ENCODE measurements around the gene CLN5.

DNA sequence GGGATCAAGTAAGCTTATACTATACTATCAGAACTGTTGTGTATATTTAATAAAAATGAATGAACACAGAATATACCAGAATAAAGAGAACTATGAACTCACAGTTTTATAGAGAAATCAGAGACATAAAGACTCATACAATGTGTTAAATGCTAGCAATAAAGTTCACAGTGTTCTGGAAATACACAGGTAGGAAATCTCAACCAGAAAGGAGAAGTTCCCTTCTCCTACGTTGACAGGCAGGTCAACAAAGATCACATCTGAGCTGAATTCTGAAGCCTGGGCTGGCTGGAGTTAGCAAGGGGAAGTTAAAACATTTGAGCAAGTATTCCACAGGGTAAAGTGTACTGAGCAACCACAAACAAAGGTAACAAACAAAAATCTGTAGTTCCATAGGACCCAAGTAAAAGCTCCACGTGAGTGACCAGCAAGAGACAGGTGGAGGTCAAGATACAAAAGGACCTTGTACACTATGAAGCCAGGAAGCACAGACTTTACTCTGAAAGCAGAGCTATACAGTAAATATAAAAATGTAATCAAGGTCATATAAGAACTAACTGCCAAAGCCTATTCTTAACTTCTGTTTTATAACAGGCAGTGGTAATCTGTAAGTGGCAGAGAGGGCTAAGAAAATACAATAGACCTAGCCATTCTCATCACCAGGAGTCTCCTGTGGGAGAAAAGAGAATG lies 22.1 kb downstream of the CLN5 start:
- no peak for TF ChIP-seq EZH2 (IDR thresholded peaks at IDR 0.05; ENCODE audit: borderline replicate concordance, low read length)
- TF ChIP-seq, protein P1, sequence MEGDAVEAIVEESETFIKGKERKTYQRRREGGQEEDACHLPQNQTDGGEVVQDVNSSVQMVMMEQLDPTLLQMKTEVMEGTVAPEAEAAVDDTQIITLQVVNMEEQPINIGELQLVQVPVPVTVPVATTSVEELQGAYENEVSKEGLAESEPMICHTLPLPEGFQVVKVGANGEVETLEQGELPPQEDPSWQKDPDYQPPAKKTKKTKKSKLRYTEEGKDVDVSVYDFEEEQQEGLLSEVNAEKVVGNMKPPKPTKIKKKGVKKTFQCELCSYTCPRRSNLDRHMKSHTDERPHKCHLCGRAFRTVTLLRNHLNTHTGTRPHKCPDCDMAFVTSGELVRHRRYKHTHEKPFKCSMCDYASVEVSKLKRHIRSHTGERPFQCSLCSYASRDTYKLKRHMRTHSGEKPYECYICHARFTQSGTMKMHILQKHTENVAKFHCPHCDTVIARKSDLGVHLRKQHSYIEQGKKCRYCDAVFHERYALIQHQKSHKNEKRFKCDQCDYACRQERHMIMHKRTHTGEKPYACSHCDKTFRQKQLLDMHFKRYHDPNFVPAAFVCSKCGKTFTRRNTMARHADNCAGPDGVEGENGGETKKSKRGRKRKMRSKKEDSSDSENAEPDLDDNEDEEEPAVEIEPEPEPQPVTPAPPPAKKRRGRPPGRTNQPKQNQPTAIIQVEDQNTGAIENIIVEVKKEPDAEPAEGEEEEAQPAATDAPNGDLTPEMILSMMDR (conservative IDR thresholded peaks at IDR 0.05 in 1 of 2, IDR thresholded peaks at IDR 0.05 in 1 of 2; ENCODE audit: extremely low read depth in 1 of 2, insufficient read depth in 1 of 2, low read depth in 1 of 2, low read length in 2 of 2): no peak

All from mammary epithelial cell (primary cell).